MM.1S (cell line): ENCODE measurements around the gene NTPCR.

Experiments used
- DNase-seq: peaks from one replicate; pipeline ENCODE4 v3.0.0-alpha.2; 2015
- H2AFZ ChIP-seq: fragments of 300-600 bp; sonication (generic); 2 replicates; pipeline ENCODE4 v1.6.0; 2016; ENCODE audit warnings: antibody characterized with exemption, low read length
- H3F3A ChIP-seq: fragments of 300-600 bp; sonication (generic); 2 replicates; pipeline ENCODE4 v1.6.1; 2016; ENCODE audit warnings: mild to moderate bottlenecking, antibody characterized with exemption, low read length, moderate library complexity, mixed read lengths; ENCODE audit not compliant: insufficient read depth
- H3K27ac ChIP-seq: fragments of 300-600 bp; sonication (generic); 2 replicates; pipeline ENCODE4 v1.5.1; 2016; ENCODE audit warnings: mild to moderate bottlenecking, low read length
- H3K27me3 ChIP-seq: fragments of 300-600 bp; sonication (generic); replicated peaks from 2 replicates; pipeline ENCODE4 v1.6.0; 2016; ENCODE audit warnings: low read length; ENCODE audit not compliant: insufficient read depth
- H3K36me3 ChIP-seq: fragments of 300-600 bp; sonication (generic); replicated peaks from 2 replicates; pipeline ENCODE4 v1.6.1; 2016; ENCODE audit warnings: mild to moderate bottlenecking, low read length, mixed read lengths; ENCODE audit not compliant: insufficient read depth
- H3K4me1 ChIP-seq: fragments of 300-600 bp; sonication (generic); 2 replicates; pipeline ENCODE4 v1.6.1; 2016; ENCODE audit warnings: low read length, mixed read lengths
- H3K4me2 ChIP-seq: fragments of 300-600 bp; sonication (generic); 2 replicates; pipeline ENCODE4 v1.6.0; 2016; ENCODE audit warnings: low read depth, low read length
- H3K4me3 ChIP-seq: fragments of 300-600 bp; sonication (generic); 2 replicates; pipeline ENCODE4 v1.5.1; 2016; ENCODE audit warnings: low read length, mixed read lengths
- H3K79me2 ChIP-seq: fragments of 300-600 bp; sonication (generic); 2 replicates; pipeline ENCODE4 v1.6.1; 2016; ENCODE audit warnings: mixed run types, low read length, mixed read lengths
- H3K9ac ChIP-seq: fragments of 300-600 bp; sonication (generic); 2 replicates; pipeline ENCODE4 v1.6.1; 2016; ENCODE audit warnings: low read length, mixed read lengths
- H3K9me2 ChIP-seq: fragments of 300-600 bp; sonication (generic); replicated peaks from 2 replicates; pipeline ENCODE4 v1.6.1; 2016; ENCODE audit warnings: mild to moderate bottlenecking, low read length, mixed read lengths; ENCODE audit not compliant: insufficient read depth
- H3K9me3 ChIP-seq: fragments of 300-600 bp; sonication (generic); replicated peaks from 2 replicates; pipeline ENCODE4 v1.6.1; 2016; ENCODE audit warnings: mild to moderate bottlenecking, low read length, mixed read lengths; ENCODE audit not compliant: insufficient read depth
- H4K20me1 ChIP-seq: fragments of 300-600 bp; sonication (generic); 2 replicates; pipeline ENCODE4 v1.6.1; 2016; ENCODE audit warnings: mild to moderate bottlenecking, low read length, moderate library complexity, mixed read lengths; ENCODE audit not compliant: insufficient read depth
- EZH2 ChIP-seq: fragments of 300-600 bp; sonication (generic); optimal IDR thresholded peaks from 2 replicates; pipeline ENCODE3; 2017; ENCODE audit warnings: low read depth, mild to moderate bottlenecking, antibody characterized with exemption, low read length, mixed read lengths
- EZH2phosphoT487 ChIP-seq: fragments of 300-600 bp; sonication (generic); IDR thresholded peaks from 2 replicates; pipeline ENCODE4 v1.6.1; 2018; ENCODE audit warnings: antibody characterized with exemption, low read length
- TF ChIP-seq, protein P1 (sequence below): fragments of 300-600 bp; sonication (generic); IDR thresholded peaks from 2 replicates; pipeline ENCODE4 v1.5.1; 2016; ENCODE audit warnings: antibody characterized with exemption, low read length, mixed read lengths

NTPCR gene

DNA sequence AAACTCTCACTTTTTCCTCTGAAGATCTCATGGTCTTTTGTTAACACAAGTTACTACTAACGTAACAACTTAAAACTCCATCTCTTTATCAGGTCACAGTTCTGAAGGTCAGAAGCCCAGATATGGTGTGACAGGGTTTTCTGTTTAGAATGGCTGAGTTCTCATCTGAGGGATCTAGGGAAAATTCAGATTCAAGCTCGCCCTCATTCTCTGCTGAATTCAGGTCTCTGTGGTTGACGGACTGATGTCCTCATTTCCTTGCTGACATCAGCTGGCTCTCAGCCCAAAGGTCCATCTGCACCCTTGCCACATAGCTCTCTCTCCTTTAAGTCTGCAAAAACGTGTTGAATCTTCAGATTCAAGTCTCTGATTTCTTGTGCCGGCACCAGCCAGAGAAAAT is 6.1 kb upstream of the NTPCR start:
- Histone ChIP-seq H3K27me3 (no peaks in the 10 kb centered on the region), H3K9me3 (no peaks in the 10 kb centered on the region), H3K9me2 (no peaks in the 10 kb centered on the region), H3K9ac (no peak overlapping the region), H3K79me2 (no peaks in the 10 kb centered on the region), H3K4me2 (no peak overlapping the region), H2AFZ (no peak overlapping the region), H3K4me1 (0 out of 2 replicates have a peak, but pooled peaks cover 2% of the 10 kb centered on the region), H3K27ac (no peak overlapping the region), H3K4me3 (no peak overlapping the region), H3K36me3 (no peaks in the 10 kb centered on the region), H4K20me1 (no peaks in the 10 kb centered on the region), H3F3A (no peaks in the 10 kb centered on the region)
- no peak for DNase-seq
- TF ChIP-seq EZH2phosphoT487 (no peak), EZH2 (no peak)
- TF ChIP-seq, protein P1, sequence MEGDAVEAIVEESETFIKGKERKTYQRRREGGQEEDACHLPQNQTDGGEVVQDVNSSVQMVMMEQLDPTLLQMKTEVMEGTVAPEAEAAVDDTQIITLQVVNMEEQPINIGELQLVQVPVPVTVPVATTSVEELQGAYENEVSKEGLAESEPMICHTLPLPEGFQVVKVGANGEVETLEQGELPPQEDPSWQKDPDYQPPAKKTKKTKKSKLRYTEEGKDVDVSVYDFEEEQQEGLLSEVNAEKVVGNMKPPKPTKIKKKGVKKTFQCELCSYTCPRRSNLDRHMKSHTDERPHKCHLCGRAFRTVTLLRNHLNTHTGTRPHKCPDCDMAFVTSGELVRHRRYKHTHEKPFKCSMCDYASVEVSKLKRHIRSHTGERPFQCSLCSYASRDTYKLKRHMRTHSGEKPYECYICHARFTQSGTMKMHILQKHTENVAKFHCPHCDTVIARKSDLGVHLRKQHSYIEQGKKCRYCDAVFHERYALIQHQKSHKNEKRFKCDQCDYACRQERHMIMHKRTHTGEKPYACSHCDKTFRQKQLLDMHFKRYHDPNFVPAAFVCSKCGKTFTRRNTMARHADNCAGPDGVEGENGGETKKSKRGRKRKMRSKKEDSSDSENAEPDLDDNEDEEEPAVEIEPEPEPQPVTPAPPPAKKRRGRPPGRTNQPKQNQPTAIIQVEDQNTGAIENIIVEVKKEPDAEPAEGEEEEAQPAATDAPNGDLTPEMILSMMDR = no peak

DNA sequence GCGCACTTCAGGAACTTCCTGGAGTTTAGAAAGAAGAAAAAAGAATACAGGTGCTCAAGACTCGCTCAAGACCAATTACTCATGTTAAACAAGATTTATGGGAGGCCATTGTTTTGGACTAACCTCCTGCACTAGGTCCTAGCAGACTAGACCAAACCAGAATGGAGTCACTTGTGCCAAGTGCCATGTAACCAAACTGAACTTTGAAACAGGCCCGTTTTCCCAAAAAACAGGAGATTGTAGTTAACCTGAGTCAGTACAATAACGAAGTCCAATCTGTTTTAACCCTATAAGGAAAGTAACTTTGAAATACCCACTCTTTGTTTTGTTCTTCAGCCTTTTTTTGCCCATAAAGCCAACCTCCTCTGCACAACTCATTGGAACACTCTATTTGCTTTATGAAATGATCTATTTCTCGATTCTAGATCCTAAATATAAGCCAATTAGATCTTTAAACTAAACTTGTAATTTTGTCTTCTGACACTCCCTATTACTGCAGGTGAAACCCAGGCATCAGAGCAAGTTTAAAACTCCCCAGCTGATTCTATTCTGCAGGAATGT is 695 bp upstream of the NTPCR start:
- H3K4me1 ChIP-seq = peaks cover 6% of the 10 kb centered on the region; the same call in 1 of the 2 replicates
- peak overlapping the region; percentile 79 for H3K4me2 ChIP-seq
- no peaks in the 10 kb centered on the region for H3F3A ChIP-seq
- peak overlapping the region; percentile 10; the same call in 1 of the 2 replicates for H3K27ac ChIP-seq
- H3K79me2 ChIP-seq = no peaks in the 10 kb centered on the region
- TF ChIP-seq, protein P1 = no peak
- TF ChIP-seq EZH2phosphoT487 = no peak
- H3K9me3 ChIP-seq = no peaks in the 10 kb centered on the region
- no peaks in the 10 kb centered on the region for H4K20me1 ChIP-seq
- H3K9ac ChIP-seq = peak overlapping the region; percentile 69; the same call in 1 of the 2 replicates
- H3K36me3 ChIP-seq = no peaks in the 10 kb centered on the region
- peak overlapping the region; percentile 99 for H2AFZ ChIP-seq
- H3K27me3 ChIP-seq = no peaks in the 10 kb centered on the region
- peak overlapping the region; percentile 83 for H3K4me3 ChIP-seq
- H3K9me2 ChIP-seq = no peaks in the 10 kb centered on the region
- DNase-seq = no peak

GRCh38 chr1:232951180-232951579 is 769 bp downstream of the NTPCR start:
- no peaks in the 10 kb centered on the region for H3F3A ChIP-seq
- H3K9me2 ChIP-seq = no peaks in the 10 kb centered on the region
- H3K27me3 ChIP-seq = no peaks in the 10 kb centered on the region
- H3K36me3 ChIP-seq = no peaks in the 10 kb centered on the region
- TF ChIP-seq, protein P1 = no peak
- H3K9me3 ChIP-seq = no peaks in the 10 kb centered on the region
- peaks cover 6% of the 10 kb centered on the region; the same call in 1 of the 2 replicates for H3K4me1 ChIP-seq
- DNase-seq = peak; percentile 27
- H2AFZ ChIP-seq = peak overlapping the region; percentile 99
- H4K20me1 ChIP-seq = no peaks in the 10 kb centered on the region
- H3K4me2 ChIP-seq = peak overlapping the region; percentile 79
- no peak overlapping the region for H3K27ac ChIP-seq
- peak overlapping the region; percentile 83 for H3K4me3 ChIP-seq
- H3K79me2 ChIP-seq = no peaks in the 10 kb centered on the region
- H3K9ac ChIP-seq = peak overlapping the region; percentile 69; the same call in 1 of the 2 replicates
